H1 (cell line): ENCODE measurements around the gene CAMK2D. TPM values are rescaled to one million over a fixed set of nuclear protein-coding genes. Genes with fewer than 3 reads are reported as not detected.
A peak's percentile ranks its signal among the peaks of the same experiment; 100 is the strongest.

Source experiments
- CBX5 ChIP-seq: fragments of 300-800, 300-1000 bp; sonication (generic); IDR thresholded peaks from 2 replicates; pipeline ENCODE4 v1.7.1; 2016; ENCODE audit warnings: antibody characterized with exemption, low read length, low read depth
- EP300 ChIP-seq, 2 experiments: IDR thresholded peaks; 1 replicate in 1 of 2; 2 replicates in 1 of 2; pipeline ENCODE4 v1.6.1; 2011 to 2012; ENCODE audit warnings: low read depth in 2 of 2, low read length in 2 of 2, mild to moderate bottlenecking in 2 of 2, borderline replicate concordance in 1 of 2, inconsistent platforms in 1 of 2, moderate library complexity in 1 of 2
- GTF2F1 ChIP-seq: IDR thresholded peaks from 2 replicates; pipeline ENCODE4 v1.6.1; 2012; ENCODE audit warnings: low read depth, low read length, improper control_type of control experiment, borderline replicate concordance
- JUN ChIP-seq: IDR thresholded peaks from 2 replicates; pipeline ENCODE4 v1.6.1; 2011; ENCODE audit warnings: low read depth, mild to moderate bottlenecking, improper control_type of control experiment, low read length
- POU5F1 ChIP-seq: IDR thresholded peaks from 2 replicates; pipeline ENCODE4 v1.6.1; 2011; ENCODE audit warnings: low read depth, mild to moderate bottlenecking, low read length, moderate library complexity
- RAD21 ChIP-seq, 2 experiments: IDR thresholded peaks in 1 of 2; conservative IDR thresholded peaks in 1 of 2; 2 replicates each; pipeline ENCODE4 v1.6.1; 2011; ENCODE audit warnings: low read depth in 2 of 2, low read length in 2 of 2, improper control_type of control experiment in 1 of 2, inconsistent platforms in 1 of 2, mild to moderate bottlenecking in 1 of 2, moderate library complexity in 1 of 2
- SP1 ChIP-seq: IDR thresholded peaks from 2 replicates; pipeline ENCODE4 v1.6.1; 2011; ENCODE audit warnings: low read depth, low read length
- SP2 ChIP-seq: IDR thresholded peaks from 2 replicates; pipeline ENCODE4 v1.6.1; 2012; ENCODE audit warnings: mild to moderate bottlenecking, low read length, inconsistent platforms
- TEAD4 ChIP-seq: IDR thresholded peaks from 2 replicates; pipeline ENCODE4 v1.6.1; 2012; ENCODE audit warnings: low read depth, low read length, inconsistent platforms, mixed read lengths
- polyA plus RNA-seq, 7 experiments: library from polyadenylated mRNA; depleted of rRNA in 3 of 7; stranded (reverse) in 5 of 7; unstranded in 2 of 7; fragments of >200 nt in 5 of 7; fragments of 200-250 nt in 2 of 7; gene quantifications; 1 replicate in 5 of 7; 2 replicates in 1 of 7; 4 replicates in 1 of 7; pipeline versions ENCODE4 v1.2.1 to v1.2.3, GENCODE V29; 2011 to 2013; ENCODE audit warnings: missing spikeins in 2 of 7, mixed read lengths in 2 of 7
- total RNA-seq: library from RNA; stranded (reverse); fragmentation: NEBNext Ultra II Directional; extraction: Animal tissue kit (Norgen Biotek cat#: 25700); gene quantifications from 2 replicates; pipeline ENCODE4 v1.2.1, GENCODE V29; 2021
- TF ChIP-seq, protein P1 (sequence below): fragments of 300-600 bp; sonication (generic); IDR thresholded peaks from 2 replicates; pipeline ENCODE4 v1.7.1; 2012; ENCODE audit warnings: low read length, moderate library complexity, mild to moderate bottlenecking, inconsistent platforms; ENCODE audit not compliant: insufficient replicate concordance
- TF ChIP-seq, protein P2 (sequence below): IDR thresholded peaks from 2 replicates; pipeline ENCODE4 v1.6.1; 2012; ENCODE audit warnings: inconsistent platforms

Gene CAMK2D
- total and polyA plus RNA-seq, 2 of the 8 experiments (the other 6 are each of a cell fraction or from before 2014, with no cell fraction given): 3.2 to 7.0 TPM

DNA sequence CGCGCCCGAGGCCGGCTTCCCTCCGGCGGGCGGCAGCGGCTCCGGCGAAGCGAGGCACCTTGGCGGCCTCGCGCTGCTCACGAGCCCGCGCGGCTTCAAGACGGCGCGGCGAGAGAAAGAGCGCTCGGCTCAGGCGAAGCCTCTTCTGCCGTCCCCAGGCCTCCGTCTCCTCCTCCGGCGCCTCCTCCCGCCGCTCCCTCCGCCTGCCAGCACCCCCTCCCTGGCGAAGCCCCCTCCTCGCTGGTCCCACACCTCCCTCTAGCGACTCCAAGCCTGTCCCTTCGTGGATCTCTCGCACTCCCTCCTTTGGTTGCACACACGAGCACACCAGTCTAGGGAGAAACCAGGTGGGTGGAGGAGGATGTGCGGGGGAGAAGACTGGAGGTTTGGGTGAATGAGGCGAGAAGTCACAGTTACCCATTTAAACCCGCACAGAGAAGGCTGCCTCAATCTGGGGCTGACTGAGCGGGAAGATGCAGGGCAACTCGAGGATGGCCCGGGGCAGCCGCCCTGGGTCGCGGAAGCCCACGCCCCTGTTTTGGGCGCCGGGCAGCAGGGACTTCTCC, at the start of gene CAMK2D (continued):
- TF ChIP-seq, protein P1, sequence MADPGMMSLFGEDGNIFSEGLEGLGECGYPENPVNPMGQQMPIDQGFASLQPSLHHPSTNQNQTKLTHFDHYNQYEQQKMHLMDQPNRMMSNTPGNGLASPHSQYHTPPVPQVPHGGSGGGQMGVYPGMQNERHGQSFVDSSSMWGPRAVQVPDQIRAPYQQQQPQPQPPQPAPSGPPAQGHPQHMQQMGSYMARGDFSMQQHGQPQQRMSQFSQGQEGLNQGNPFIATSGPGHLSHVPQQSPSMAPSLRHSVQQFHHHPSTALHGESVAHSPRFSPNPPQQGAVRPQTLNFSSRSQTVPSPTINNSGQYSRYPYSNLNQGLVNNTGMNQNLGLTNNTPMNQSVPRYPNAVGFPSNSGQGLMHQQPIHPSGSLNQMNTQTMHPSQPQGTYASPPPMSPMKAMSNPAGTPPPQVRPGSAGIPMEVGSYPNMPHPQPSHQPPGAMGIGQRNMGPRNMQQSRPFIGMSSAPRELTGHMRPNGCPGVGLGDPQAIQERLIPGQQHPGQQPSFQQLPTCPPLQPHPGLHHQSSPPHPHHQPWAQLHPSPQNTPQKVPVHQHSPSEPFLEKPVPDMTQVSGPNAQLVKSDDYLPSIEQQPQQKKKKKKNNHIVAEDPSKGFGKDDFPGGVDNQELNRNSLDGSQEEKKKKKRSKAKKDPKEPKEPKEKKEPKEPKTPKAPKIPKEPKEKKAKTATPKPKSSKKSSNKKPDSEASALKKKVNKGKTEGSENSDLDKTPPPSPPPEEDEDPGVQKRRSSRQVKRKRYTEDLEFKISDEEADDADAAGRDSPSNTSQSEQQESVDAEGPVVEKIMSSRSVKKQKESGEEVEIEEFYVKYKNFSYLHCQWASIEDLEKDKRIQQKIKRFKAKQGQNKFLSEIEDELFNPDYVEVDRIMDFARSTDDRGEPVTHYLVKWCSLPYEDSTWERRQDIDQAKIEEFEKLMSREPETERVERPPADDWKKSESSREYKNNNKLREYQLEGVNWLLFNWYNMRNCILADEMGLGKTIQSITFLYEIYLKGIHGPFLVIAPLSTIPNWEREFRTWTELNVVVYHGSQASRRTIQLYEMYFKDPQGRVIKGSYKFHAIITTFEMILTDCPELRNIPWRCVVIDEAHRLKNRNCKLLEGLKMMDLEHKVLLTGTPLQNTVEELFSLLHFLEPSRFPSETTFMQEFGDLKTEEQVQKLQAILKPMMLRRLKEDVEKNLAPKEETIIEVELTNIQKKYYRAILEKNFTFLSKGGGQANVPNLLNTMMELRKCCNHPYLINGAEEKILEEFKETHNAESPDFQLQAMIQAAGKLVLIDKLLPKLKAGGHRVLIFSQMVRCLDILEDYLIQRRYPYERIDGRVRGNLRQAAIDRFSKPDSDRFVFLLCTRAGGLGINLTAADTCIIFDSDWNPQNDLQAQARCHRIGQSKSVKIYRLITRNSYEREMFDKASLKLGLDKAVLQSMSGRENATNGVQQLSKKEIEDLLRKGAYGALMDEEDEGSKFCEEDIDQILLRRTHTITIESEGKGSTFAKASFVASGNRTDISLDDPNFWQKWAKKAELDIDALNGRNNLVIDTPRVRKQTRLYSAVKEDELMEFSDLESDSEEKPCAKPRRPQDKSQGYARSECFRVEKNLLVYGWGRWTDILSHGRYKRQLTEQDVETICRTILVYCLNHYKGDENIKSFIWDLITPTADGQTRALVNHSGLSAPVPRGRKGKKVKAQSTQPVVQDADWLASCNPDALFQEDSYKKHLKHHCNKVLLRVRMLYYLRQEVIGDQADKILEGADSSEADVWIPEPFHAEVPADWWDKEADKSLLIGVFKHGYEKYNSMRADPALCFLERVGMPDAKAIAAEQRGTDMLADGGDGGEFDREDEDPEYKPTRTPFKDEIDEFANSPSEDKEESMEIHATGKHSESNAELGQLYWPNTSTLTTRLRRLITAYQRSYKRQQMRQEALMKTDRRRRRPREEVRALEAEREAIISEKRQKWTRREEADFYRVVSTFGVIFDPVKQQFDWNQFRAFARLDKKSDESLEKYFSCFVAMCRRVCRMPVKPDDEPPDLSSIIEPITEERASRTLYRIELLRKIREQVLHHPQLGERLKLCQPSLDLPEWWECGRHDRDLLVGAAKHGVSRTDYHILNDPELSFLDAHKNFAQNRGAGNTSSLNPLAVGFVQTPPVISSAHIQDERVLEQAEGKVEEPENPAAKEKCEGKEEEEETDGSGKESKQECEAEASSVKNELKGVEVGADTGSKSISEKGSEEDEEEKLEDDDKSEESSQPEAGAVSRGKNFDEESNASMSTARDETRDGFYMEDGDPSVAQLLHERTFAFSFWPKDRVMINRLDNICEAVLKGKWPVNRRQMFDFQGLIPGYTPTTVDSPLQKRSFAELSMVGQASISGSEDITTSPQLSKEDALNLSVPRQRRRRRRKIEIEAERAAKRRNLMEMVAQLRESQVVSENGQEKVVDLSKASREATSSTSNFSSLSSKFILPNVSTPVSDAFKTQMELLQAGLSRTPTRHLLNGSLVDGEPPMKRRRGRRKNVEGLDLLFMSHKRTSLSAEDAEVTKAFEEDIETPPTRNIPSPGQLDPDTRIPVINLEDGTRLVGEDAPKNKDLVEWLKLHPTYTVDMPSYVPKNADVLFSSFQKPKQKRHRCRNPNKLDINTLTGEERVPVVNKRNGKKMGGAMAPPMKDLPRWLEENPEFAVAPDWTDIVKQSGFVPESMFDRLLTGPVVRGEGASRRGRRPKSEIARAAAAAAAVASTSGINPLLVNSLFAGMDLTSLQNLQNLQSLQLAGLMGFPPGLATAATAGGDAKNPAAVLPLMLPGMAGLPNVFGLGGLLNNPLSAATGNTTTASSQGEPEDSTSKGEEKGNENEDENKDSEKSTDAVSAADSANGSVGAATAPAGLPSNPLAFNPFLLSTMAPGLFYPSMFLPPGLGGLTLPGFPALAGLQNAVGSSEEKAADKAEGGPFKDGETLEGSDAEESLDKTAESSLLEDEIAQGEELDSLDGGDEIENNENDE: no peak
- TF ChIP-seq JUN: no peak
- TF ChIP-seq SP1: no peak
- peak; percentile 60 to 62 for TF ChIP-seq RAD21 (IDR thresholded peaks at IDR 0.05 in 1 of 2, conservative IDR thresholded peaks at IDR 0.05 in 1 of 2; ENCODE audit: low read depth in 2 of 2, low read length in 2 of 2)
- TF ChIP-seq, protein P2, sequence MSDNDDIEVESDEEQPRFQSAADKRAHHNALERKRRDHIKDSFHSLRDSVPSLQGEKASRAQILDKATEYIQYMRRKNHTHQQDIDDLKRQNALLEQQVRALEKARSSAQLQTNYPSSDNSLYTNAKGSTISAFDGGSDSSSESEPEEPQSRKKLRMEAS: peak; percentile 69
- no peak for TF ChIP-seq SP2
- no peak for TF ChIP-seq GTF2F1
- TF ChIP-seq POU5F1: no peak
- no peak for TF ChIP-seq EP300 (IDR thresholded peaks at IDR 0.05; ENCODE audit: borderline replicate concordance in 1 of 2, low read depth in 2 of 2, low read length in 2 of 2)
- TF ChIP-seq TEAD4: no peak
- no peak for TF ChIP-seq CBX5
